ENCODE results near the gene QRFP.
"Not testable (repeated sequence)": the region's sequence is repeated elsewhere in the genome, so short reads cannot be mapped to it uniquely, and the experiment has no call there.

Gene QRFP

DNA sequence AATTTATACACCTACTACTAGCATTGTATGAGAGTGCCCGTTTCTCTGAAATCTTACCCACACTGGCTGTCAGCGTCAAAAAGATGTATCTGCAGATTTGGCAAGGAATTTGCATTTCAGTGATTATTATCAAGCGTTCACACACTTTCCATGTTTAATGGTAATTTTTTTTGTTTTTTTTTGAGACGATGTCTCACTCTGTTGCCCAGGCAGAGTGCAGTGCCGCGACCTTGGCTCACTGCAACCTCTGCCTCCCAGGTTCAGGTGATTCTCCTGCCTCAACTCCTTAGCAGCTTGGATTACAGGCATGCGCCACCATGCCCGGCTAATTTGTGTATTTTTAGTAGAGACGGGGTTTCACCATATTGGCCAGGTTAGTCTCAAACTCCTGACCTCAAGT lies 47.3 kb downstream of the QRFP start:
- no peak for DNase-seq (ENCODE audit: low spot score)

GRCh38 chr9:130848514-130848913 lies 48.1 kb downstream of the QRFP start:
- DNase-seq (ENCODE audit: low spot score): not testable (repeated sequence)

- peak; percentile 94 for DNase-seq (ENCODE audit: low spot score)
Observed at GRCh38 chr9:130847306-130848217, 49.0 kb downstream of the QRFP start.

DNA sequence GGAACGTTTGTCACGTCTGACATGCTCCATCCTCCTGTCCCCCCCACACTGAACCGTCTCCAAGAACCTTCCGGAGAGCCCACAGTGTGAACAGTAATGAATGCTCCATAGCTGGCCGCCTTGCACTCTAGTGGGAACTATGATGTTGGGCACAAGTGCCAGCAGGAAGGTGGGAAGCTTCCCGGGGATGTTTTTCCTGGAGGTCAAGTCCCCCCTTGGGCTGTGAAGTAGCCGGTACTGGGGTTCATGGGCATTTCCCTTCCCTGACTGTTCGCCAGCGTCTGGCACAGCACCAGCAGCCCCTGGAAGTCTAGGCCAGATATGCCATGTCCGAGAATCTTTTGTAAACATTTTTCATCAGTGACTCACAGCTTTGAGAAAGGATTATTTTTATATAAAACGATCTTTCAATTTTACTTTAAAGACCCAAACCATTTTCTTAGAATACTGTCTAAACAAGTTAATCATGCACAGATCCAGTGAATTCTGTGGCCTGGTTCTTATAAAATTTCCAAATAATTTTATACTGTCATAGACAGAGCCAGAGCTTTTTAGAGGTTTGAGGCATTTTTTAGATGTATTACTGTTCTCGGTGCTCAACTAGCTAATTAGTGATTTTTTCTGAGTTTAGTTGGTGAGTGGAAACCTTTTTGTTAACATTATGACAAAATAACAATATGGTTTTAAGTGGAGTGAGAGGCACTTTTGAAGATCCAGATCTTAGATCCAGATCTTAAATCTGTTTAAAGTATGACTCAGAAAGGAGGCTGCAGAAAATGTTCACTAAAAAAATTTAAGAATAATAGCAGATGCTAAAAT lies 49.9 kb downstream of the QRFP start:
- DNase-seq (ENCODE audit: low spot score): peak; percentile 46

GRCh38 chr9:130845901-130846481 lies 50.6 kb downstream of the QRFP start:
- peak; percentile 33 for DNase-seq (ENCODE audit: low spot score)

DNA sequence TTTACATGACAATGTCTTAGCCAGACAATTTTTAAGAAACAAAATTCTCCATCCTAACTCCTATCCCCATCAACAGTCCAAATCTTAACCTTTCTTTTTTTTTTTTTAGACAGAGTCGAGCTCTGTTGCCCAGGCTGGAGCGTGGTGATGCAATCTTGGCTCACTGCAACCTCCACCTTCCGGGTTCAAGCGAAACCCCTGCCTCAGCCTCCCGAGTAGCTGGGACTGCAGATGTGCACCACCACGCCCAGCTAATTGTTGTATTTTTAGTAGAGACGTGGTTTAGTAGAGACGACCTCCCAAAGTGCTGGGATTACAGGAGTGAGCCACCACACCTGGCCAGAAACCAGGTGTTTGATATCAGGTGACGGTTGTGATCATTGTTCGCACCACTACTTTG lies 51.4 kb downstream of the QRFP start:
- no peak for DNase-seq (ENCODE audit: low spot score)

- DNase-seq (ENCODE audit: low spot score): no peak
Observed at GRCh38 chr9:130844044-130844451, 52.6 kb downstream of the QRFP start.

DNA sequence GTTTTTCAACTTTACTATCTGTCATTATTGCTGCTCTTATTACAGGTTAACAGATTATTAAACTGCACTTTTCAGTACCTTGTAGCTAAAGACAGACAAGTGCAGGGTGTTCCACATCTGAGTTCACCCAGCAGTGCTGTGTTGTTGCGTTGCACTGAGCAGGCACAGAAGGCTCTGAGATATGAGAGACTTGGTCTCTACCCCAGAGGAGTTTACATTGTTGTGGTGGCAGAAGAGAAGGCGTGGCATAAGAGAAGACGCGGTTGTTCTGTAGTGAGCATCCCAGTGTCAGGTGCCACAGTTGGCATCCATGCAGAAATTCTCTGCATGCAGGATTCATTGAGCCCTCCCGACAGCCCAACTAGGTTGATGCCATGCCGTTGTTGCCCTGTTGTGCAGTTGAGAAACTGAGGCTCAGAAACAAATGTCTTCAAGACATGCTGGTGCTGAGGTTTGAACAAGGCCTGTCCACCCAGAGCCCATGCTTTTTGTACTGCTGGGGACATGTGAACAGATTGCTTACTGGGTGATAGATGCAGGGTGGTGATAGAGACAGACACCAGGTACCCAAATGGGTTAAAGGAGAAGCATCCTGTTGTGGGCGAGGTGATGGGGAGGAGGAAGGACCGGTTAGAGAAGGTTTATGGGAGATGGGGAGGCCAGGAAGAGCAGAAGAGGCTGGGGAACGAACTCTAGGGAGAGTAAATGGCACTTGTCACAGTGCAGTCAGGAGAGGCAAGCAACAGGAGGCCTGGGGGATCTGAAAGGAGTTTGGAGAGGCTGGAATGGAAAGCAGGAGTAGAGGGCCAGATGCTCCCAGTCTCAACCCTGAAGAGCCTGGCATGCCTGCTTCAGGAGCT lies 53.3 kb downstream of the QRFP start:
- DNase-seq (ENCODE audit: low spot score): no peak

Data from AG08395 (cell line).